ENCODE results near the gene UBE2E3.
"Not testable (repeated sequence)": the region's sequence is repeated elsewhere in the genome, so short reads cannot be mapped to it uniquely, and the experiment has no call there.

The UBE2E3 gene

DNA sequence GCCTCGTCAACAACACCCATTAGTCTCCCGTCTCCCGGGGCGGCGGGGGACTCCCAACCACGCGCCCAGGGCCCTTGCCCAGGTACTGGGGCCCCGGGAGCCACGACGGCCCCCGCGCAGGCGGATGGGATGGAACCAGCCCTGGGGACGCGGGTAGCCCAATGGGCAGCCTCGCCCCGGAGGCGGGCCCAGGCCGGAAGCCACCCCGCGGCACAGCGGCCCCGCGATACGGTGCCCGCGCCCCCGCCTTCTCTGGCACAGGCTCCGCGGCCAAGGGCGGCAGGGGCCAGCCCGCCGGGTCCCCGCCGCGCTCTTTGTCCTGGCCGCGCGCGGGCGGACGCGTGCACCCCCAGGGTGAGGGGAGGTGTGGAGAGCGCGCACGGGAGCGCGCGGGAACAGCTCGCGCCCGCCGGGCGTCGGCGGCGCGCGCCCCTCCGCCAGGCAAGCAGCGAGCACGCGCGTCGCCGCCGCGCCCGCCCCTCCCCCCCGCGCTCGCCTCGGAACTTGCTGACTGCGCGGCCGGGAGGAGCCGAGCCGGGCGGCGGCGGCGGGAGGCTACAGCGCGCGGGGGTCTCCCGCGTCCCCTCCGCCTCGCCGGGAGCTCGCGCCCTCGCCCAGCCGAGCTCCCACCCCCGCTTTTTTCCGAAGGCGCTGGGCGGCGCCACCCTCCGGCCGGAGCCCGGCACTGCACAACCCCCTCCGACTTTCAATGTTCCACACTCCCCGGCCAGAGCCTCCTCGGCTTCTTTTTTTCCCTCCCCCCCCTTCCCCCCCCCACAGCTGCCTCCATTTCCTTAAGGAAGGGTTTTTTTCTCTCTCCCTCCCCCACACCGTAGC lies at the start of gene UBE2E3:
UBE2E3 (plus strand) TSS at position 500 of the 837 bp plus-strand sequence. CDS start 1,438 bp downstream, outside the sequence.
- peak; percentile 11 to 92 (median 78) for DNase-seq

DNA sequence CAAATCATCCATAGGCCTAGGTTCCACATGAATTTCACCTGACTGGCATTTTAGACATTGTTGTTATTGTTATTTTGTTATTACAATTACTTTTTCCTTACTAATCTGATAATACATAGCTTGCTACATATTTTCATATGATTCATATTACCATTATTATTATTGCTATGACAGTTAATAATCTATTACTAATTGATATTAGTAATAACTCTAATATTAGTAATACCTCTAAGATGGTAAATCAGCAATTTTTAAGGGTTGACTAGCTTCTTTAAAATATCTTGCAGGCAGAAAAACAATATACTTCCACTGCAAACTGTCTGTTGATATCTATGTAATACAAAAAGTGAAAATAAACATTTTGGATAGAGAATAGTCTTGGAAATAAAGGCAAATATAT lies 48.6 kb upstream of the UBE2E3 start:
- DNase-seq, result no peak

DNA sequence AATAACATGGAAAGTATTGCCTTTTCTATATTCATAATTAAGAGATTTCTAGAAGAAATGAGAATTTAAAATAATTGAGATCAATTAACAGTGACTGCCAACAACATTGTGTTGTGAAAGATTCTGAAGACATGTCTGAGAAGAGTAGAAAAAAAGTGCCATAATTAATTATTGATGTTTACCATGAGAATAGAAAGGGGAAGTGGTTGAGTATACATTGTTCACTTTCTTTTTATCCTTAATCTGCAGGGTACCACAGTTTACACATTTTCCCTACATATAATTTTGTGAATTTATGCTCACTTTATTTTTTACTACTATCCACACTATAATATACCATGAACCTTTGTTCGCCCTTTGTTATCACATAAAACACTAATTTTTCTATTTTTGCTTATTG lies 47.1 kb upstream of the UBE2E3 start:
- DNase-seq, result no peak

DNA sequence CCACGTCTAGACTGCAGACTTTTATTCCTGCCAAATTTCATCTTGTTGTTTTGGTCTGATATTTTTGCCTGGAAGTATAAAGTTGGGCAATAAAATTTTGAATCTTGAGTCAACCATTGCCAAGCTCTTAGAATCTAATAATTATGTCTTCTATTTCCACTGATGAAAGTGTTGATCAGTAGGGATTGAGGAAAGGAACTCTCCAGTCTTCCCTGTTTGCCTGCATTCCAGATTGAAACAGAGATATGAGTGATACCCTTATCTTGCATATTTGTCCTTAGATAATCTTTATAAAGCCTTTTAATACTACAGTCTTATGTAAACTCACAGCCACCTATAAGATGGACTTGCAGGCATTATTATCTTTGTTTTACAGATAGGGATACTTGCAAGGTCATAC lies 45.5 kb upstream of the UBE2E3 start:
- no peak for DNase-seq

DNA sequence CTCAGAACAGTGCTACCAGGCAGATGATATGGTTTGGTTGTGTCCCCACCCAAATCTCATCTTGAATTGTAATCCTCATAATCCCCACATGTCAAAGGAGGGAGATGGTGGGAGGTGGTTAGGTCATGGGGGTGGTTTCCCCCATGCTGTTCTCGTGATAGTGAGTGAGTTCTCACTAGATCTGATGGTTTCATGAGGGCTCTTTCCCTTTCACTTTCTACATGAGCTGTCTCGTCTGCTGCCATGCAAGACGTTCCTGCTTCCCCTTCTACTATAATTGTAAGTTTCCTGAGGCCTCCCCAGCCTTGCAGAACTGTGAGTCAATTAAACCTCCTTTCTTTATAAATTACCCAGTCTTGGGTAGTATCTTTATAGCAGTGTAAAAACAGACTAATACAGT lies 42.9 kb upstream of the UBE2E3 start:
- DNase-seq, result not testable (repeated sequence)

DNA sequence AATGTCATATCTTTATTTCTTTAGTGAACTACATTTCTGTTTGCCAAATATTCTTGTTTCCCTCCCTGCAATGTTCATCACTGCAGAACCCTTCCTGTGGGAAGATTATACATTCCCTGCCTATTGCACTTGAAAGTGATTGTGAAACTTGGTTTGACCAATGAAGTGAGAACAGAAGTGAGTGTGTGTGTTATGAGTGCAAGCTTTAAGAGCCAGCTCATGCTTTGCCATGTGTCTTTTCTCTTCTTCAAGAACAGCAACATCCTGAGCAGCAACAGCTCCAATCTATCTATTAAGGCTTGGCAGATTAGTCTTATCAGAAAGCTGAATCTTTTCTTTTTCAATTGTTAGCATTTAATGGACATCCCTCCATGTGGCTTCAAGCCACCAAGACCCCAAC lies 42.0 kb upstream of the UBE2E3 start:
- no peak for DNase-seq

DNA sequence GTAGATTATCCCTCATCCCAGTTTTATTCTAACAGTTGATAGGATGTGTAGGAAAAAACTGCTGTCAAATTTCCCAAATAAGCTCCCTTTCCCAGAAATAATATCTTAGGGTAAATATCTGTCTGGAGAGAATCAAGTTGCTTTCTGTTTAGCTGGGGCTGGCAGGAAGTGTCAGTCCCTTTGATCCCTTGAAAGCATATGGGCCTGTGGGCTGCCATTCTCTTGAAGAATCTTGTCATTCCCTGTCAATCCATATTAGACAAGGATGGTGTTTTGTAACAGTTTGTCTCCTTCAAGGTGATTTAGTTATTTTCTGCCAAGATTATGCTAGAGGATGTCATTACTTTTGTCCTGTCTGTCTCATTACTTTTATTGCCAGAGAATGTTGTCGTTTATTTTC lies 37.1 kb upstream of the UBE2E3 start:
- no peak for DNase-seq

DNA sequence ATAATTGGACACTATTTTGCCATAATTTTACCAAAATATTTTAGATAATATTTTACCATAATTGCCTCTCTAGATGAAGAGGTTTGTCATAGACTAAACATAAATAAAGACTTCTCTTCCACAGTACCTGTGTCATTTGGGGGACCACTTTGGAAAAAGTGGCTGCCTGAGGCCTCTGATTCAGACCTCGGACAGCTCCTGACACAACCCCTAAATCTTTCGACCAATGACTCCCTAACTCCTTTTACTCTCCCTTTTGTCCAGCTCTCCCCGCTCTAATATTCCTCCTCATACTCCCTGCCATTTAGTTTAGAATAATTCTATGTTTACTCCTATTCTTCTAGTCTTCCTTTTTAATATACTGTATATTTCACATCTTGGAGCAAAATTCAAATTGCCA lies 36.0 kb upstream of the UBE2E3 start:
- no peak for DNase-seq

DNA sequence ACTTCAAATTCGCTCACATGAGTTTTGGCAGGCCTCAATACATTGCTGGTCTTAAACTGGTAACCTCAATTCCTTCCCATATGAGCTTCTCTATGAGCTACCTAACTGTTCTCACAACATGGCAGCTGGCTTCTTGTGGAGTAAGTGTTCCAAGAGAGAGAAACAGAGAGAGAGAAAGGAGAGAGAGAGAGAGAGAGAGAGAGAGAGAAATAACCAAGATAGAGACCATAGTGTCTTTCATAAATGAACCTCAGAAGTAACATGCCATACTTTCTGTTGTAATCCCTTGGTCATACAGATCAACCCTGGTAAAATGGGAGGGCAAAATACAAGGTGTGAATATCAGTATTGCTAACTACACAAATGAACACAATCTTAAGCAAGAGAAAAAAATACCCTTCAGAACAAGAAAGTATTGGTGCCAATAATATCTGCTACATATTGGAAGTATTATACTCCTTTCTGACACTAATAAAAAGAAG lies 33.2 kb upstream of the UBE2E3 start:
- DNase-seq, result no peak

DNA sequence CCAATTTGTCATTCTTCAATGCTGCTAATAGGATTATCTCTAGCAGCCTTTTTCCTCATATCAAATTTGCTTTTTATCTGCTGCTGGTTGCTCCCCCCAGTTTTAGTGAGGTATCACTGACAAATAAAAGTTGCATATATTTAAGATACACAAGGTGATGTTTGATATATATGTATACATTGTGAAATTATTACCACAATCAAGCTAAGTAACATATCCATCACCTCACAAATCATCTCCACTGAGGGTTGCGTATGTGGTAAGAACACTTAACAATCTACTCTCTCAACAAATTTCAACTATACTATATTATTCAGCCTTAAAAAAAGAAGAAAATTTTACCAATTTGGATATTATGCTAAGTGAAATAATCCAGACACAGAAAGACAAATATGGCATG lies 30.5 kb upstream of the UBE2E3 start:
- DNase-seq, result no peak

DNA sequence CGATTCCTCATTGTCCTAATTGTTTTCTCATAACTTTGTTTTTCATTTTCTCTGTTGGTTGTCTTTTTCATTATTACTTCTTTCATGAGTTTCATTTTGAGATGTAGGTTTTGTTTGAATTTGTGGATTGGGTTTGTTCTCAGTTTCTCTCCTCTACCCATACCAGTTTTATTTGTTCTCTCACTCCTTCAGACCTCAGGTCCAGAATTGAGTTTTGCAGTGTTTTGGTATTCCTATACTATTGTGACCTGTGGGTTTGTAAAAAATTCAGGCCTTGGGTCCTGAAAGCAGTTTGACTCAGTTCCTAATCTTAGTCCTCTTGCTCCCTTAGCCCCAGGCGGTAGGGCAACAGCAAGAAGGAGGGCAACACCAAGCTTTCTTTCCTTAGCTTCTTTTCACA lies 28.3 kb upstream of the UBE2E3 start:
- DNase-seq, result no peak

DNA sequence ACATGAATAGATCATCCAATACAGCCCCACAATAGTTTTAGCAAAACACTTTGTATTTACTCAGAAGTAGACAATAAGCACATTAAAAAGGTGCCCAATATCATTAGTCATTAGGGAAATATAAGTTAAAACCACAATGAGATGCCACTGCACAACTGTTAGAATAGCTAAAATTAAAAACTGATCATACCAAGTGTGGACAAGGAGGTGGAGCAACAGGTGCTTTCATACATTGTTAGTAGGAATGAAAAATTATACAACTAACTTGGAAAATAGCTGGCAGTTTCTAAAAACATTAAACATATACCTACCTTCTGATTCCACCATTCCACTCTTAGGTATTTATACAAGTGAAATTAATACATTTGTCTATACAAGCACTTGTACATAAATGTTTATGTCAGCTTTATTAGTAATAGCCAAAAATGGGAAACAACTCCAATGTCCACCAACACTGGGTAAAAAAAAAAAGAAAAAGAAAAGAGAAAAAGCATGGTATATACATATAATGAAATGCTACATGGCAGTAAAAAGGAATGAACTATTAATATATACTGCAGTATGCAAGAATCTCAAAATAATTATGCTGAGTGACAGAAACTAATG lies 27.6 kb upstream of the UBE2E3 start:
- no peak for DNase-seq

DNA sequence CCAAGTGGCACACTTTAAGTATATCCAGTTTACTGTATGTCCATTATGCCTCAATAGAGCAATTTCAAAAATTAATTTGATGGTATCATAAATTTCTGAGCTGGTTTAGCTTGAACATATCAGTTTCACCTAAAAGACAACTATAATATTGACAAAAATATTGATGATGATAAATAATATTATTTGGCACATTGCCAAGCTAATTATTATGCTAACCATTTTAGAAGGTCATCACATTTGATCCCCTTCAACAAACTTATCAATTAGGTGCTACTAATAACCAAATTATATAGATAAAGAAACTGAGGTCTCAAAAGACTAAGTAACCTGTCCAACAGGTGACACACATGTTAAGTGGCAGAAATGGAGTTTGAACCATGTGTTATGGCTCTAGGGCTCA lies 26.9 kb upstream of the UBE2E3 start:
- DNase-seq, result no peak

DNA sequence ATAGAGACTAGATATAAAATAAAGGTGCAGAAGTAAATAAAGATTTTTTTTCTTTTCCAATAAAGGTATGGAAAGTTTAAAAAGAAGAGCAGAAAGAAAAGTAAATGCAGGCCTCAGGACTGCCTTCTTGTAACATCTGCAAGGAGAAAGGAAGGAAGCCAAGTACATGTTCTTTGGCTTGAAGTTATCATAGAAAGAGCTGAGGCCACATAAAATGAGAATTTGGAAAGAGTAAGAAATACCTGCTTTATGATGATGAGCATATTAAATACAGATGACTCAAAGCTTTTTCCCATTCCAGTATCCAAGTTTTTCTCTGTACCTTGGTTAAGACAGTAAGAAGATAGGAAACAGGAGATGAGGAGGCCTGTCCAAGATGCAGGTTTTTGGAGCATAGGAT lies 25.3 kb upstream of the UBE2E3 start:
- DNase-seq, result no peak

DNA sequence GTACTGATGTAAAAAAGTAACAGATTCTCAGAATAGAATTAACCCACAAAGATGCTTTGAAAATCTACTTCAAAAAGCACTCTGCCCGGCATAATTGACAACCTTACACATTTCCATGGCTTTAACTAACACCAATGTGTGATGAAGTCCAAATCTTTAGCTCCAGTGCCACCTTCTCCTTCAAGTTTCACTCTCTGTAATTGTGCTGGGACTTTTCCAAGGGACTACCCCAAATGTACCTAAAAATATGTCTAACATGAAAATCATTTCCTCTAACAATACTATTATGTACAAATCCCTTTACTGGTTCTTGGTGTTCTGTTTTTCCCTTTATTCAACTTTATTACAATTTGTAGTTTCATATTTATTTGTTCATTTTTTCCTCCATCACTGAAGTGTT lies 20.6 kb upstream of the UBE2E3 start:
- no peak for DNase-seq

DNA sequence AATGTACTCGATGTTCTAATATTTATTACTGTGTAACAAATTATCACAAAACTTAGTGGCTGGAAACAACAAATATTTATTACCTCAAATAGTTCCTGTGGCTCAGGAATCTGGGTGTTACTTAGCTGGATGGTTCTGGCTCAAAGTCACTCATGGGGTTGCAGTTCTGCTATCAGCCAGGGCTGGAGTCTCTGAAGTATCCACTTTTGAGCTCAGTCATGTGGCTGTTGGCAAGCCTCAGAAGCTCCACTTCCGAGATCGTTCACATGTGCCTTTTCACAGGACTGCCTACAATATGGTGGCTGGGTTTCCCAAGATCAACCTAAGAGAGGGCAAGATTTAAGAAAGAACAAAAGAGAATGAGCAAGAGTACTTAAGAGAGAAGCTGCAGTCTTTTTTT lies 19.4 kb upstream of the UBE2E3 start:
- no peak for DNase-seq

DNA sequence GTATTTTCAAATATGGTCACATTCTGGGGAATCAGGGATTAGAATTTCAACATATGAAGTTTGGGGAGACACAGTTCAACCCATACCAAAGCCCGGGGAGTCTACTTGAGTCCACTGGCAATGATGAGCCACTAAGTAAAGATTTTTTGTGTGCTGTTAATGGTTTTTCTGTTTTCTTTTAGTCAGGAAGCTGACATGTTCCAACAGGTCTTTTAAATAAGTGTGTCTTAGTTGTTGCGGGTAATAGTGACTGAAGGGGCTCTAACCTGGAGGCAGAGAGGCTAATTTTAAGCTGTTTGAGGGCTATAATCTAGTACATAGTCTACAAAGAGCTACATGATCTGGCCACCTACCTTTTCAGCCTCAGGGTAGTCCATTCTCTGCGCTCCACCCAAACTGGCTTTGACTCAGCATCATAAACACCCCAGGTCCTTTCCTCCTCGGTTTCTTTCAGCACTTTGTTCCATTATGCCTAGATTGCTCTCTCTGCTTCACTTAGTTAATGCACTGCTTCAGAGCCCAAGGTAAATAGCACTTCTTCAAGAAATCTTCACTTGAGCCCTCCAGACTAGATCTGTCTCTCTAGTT lies 17.6 kb upstream of the UBE2E3 start:
- no peak for DNase-seq

DNA sequence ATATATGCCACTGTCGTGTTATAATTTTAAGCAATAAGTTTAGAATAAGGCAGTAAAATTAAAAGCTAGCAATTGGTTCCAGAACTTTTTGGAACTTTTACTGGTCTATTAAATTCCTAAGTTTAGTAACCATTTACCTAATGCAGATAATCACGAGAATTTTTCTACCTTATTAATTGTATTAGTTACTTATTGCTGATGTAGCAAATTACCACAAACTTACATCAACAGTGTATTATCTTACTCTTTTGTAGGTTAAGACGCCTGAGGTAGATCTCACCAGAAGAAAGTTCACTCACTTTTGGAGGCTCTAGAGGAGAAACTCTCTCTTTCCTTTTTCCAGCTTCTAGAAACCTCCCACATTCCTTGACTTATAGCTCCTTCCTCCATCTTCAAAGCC lies 14.0 kb upstream of the UBE2E3 start:
- DNase-seq, result no peak

DNA sequence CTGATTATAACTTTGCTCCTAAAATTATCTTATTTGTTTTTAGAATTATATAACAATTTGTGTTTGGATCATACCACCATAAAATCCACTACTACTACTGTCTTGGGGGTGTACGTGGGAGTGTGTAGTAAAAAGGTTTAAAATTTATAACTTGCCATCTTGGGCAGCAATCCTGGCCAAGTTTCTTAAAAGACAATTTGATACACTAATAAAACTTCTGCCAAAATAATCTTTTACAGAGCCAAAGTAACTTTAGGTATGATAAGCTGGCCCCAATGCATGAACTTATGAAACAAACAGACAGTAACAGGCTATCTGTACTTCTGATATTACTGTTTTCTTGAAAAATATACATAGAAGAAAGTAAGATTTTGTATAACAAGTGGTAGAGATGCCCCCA lies 11.3 kb upstream of the UBE2E3 start:
- no peak for DNase-seq

DNA sequence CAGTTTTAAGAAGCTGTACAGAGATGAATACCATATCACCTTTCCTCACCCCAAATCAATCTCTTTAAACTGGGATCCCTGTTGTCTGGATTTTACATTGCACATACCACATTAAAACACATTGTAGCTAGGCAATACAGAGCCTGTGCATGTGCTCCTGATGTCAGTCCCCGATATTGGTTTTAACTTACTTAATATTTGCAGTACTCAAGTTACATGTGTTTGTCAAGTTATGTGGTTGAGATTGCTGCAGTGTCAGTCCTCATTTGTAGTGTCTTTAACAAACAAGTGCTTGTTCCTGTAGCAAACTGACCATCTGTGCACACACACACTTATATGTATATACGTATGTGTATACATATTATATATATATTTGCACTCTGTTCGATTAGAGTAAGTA lies 10.4 kb upstream of the UBE2E3 start:
- DNase-seq, result no peak

DNA sequence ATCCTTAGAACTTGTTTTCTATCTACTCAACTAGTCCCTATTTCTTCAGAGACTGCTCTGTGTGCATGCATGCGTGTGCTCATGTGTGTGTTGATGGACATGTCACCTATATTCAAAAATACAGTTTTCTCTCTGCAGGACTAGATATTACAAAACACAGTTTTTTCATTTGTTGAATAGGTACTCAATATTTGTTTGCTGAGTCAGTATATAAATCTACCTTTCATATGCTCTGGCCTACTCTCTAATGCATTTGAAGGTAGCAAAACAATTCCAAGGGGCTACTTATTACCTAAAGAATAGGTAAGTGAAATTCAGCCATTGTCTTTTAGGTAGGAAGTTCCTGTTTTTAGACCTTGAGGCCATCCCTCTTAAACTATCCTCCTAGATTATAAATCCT lies 8.6 kb upstream of the UBE2E3 start:
- no peak for DNase-seq

DNA sequence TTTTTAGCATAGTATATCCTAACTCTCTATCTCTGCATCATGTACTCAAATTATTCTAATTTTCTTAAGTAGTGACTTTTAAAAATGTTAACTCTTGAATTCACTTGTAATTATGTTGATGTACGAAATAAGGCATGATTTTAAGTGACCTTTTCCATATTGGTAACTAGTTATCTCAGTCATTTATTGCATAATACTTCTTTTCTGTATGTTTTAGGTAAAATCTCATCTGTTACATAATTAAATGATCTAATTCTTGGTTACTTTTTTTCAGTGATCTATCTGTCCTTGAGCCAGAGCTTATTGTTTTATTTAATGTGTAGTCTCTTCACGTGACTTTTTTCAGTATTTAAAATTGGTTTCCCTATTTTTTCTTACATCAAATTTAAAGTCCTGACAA lies 4.8 kb upstream of the UBE2E3 start:
- DNase-seq, result no peak
